Body of pancreas (tissue), 4 donors: Measurements from ENCODE around the gene PRSS33.

ENCODE experiments used
- POLR2A ChIP-seq, 3 donors: fragments of 450-650 bp; IDR thresholded peaks; one replicate each; pipeline ENCODE4 v1.6.1; 2016; ENCODE audit warnings: antibody characterized with exemption in 3 of 3, mild to moderate bottlenecking in 2 of 3
- TF ChIP-seq, protein P1 (sequence below), 7 experiments: fragments of 450-650 bp in 4 of 7; fragments of 200-600 bp in 3 of 7; sonication (generic) in 3 of 7; IDR thresholded peaks; one replicate each; pipeline ENCODE4 v1.5.1; 2016 to 2019; ENCODE audit warnings: antibody characterized with exemption in 7 of 7

DNA sequence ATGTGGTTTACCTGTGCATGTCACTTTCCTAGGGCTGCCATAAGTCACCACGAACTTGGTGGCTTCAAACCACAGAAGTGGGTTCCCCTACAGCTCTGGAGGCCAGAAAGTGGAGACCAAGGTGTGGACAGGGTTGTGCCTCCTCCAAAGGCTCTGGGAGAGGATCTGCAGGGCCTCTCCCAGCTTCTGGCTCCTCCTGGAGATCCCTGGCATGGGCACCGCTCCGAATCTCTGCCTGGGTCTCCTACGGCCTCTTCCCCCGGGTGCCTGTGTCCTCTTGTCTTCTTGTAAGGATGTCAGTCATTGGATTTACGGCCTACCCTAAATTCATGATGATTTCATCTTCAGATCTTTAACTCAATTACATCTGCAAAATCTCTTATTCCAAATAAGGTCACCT is 37.4 kb downstream of the PRSS33 start:
- TF ChIP-seq POLR2A (IDR thresholded peaks at IDR 0.05): no peak
- TF ChIP-seq, protein P1, sequence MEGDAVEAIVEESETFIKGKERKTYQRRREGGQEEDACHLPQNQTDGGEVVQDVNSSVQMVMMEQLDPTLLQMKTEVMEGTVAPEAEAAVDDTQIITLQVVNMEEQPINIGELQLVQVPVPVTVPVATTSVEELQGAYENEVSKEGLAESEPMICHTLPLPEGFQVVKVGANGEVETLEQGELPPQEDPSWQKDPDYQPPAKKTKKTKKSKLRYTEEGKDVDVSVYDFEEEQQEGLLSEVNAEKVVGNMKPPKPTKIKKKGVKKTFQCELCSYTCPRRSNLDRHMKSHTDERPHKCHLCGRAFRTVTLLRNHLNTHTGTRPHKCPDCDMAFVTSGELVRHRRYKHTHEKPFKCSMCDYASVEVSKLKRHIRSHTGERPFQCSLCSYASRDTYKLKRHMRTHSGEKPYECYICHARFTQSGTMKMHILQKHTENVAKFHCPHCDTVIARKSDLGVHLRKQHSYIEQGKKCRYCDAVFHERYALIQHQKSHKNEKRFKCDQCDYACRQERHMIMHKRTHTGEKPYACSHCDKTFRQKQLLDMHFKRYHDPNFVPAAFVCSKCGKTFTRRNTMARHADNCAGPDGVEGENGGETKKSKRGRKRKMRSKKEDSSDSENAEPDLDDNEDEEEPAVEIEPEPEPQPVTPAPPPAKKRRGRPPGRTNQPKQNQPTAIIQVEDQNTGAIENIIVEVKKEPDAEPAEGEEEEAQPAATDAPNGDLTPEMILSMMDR (IDR thresholded peaks at IDR 0.05): no peak
